HG03575 (cell line): ENCODE measurements around the gene ACAA1.
A peak's percentile ranks its signal among the peaks of the same experiment; 100 is the strongest.
"Not testable (repeated sequence)": the region's sequence is repeated elsewhere in the genome, so short reads cannot be mapped to it uniquely, and the experiment has no call there.

Experiments
- ATAC-seq: cut with Tn5 transposase; IDR thresholded peaks from one replicate; pipeline ENCODE4 v1.9.1; 2021; ENCODE audit not compliant: unreplicated experiment, insufficient number of reproducible peaks, low FRiP score; ENCODE audit errors: extremely low read depth

Gene ACAA1

DNA sequence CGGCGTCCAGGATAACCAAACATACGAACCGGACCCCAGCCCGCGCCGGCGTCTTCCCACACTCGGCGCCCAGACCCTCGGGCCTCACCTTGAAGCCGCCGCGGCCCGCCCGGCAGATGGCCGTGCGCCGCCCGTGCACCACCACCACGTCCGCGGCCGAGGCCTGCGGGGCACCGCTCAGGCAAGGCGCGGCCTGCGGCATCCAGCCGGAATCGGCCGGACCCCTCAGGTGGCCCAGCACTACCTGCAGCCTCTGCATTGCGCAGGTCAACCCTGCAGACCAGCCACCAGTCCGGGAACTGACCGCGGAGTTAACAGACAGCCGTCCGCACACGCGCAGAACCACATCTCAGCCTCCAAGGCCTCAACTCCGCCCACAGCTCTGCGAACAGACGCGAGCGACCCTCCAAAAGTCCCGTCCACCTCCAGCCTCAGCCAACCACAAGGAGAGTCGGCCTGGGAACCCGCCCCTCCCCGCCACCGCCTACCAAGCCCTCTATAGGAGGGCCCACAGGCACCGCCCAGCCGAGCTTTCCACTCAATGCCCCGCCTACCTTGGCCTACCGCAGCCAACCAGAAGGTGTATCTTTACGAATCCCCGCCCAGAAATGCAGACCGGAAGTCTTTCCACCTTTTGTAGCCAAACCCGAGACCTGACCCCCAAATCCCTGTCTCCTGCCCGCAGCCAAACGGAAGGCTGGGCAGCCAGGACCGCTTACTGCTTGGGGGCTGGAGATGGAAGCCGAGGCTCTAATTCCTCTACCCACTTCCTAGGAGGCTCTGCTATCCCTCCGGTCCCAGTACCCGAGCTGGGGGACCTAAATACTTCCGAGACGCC lies at the start of gene ACAA1:
ACAA1 (minus strand) TSS at position 351 of the 838 bp plus-strand sequence; CDS start at position 259, 92 bp downstream.
- ATAC-seq = peak; percentile 79

- no peak for ATAC-seq
Observed at GRCh38 chr3:38177181-38177580, 40.3 kb upstream of the ACAA1 start.

DNA sequence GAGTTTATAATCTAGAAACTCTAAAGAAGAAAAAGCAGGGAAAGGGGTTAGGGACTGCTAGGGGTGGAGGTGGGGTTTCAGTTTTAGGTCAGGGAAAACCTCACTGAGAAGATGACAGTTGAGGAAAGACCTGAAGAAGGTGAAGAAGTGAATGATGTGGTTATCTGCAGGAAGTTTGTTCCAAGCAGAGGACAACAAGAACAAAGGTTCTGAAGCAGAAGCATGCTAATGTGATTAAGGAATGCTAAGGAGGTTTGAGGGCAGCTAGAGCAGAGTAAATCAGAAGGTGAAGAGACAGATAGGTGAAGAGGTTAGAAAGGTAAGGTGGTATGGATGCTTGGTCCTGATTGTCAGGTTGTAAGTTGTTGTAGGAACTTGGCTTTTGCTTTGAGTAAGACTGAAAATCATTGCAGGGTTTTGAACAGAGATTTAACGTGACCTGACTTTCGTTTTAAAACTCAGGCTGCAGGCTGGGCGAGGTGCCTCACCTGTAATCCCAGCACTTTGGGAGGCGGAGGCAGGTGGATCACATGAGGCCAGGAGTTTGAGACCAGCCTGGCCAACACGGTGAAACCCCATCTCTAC lies 37.0 kb upstream of the ACAA1 start:
- no peak for ATAC-seq

DNA sequence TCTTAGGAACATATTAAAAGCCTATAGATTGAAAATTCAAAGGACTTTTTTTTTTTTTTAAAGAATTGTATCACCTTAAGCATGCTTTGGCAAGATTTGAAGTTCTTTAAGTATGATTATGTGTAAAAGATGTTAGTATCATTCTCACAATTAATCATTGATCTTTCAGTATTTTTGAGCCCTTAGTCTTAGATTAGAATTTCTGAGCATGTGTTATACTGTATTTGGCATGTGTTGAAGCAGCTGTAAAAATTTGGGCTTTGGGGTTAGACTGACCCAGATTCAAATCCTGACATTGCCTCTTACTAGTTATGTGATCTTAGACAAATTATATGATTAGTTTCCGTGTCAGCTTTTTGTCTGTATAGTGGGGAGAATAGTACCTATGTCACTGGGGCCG lies 34.7 kb upstream of the ACAA1 start:
- ATAC-seq = no peak

GRCh38 chr3:38170722-38171121 lies 33.8 kb upstream of the ACAA1 start:
- ATAC-seq = no peak

- ATAC-seq = no peak
Observed at GRCh38 chr3:38169027-38169317, 32.0 kb upstream of the ACAA1 start.

- ATAC-seq = no peak
Observed at GRCh38 chr3:38168151-38169026, 31.5 kb upstream of the ACAA1 start.

DNA sequence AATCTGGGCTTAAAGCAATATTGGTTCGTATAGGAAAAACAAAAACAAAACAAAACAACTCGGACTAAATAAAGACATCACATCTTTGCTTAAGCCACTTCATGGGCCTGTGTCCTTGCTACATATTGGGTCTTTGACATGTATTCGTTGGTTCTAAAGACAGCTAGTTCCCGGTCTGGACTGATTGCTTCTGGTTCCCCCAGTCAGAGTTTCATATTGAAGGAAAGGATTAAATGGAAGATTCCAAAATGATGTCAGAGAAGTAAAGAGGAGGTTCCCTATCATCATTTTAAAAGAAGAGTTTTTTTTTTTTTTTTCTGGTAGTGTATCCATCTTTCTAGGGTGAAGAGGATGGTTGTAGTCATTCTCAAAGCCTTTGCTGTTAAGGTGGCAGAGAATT lies 30.7 kb upstream of the ACAA1 start:
- ATAC-seq = no peak

DNA sequence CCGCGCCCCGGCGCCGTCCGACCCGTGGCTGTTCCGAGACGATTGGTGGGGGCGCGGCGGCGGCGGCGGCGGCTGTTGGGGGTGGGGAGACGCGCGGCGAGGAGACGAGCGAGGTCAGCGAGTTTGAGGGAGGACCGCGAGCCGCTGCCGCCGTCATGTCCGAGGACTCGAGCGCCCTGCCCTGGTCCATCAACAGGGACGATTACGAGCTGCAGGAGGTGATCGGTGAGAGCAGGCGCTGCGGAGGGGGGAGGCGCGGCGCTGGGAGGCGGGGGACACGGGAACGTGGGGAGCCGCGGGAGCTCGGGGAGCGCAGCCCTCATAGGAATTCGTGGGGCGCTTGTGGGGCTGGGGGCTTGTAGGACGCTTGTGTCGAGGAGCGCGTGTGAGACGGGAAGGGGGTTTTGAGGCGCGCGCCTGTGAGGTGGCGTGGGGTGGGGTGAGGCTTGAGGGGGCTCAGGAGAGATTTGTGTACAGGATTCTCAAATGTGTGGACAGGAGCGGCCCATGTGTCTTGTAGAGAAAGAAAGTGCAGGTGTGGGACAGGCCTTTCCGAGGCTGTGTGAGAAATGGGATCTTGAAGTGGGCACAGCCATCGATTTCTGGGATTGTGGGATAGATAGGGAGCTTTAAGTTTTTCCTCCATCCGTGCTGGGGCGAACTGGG lies 28.9 kb upstream of the ACAA1 start:
- no peak for ATAC-seq

DNA sequence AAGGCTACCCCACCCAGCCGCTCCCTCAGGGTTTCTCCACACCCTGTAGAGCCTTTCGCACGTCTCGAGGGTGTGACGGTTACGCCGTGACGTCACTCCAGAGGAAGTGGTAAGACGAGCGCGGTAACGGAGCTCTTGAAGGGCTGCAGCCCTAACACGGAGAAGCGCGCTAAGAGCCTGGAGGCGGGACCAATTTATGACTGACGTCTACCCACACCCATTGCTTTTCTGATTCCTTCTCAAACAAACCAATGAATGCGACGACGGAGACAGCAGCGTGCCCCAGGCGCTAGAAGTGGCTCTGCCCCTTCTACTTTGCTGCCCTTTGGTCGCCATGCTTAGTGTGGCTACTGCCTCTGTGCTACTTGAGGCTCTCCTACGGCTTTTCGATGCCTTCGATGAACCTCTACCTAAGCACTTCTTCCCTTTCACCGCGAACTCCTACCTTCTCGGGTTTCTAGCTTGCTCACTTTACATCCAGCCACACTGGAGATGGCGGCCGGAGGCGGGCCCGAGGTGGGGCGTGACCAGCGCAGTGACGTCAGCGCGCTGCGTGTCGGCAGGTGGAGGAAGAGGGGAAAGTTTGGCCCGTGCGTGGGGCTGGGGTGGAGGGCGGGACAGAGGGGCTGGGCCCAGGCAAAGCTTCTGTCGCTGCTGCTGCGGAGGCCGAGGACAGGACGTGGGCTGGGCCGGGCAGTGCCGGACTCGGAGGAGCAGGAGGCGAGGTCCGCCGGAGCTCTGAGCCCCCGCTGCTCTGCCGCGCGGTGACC lies 28.2 kb upstream of the ACAA1 start, which contains the start of gene OXSR1:
OXSR1 (plus strand) TSS at position 586 of the 770 bp plus-strand sequence. CDS start 340 bp downstream, outside the sequence.
- peak; percentile 90 for ATAC-seq

GRCh38 chr3:38164643-38164951 lies 27.7 kb upstream of the ACAA1 start:
- ATAC-seq = no peak

DNA sequence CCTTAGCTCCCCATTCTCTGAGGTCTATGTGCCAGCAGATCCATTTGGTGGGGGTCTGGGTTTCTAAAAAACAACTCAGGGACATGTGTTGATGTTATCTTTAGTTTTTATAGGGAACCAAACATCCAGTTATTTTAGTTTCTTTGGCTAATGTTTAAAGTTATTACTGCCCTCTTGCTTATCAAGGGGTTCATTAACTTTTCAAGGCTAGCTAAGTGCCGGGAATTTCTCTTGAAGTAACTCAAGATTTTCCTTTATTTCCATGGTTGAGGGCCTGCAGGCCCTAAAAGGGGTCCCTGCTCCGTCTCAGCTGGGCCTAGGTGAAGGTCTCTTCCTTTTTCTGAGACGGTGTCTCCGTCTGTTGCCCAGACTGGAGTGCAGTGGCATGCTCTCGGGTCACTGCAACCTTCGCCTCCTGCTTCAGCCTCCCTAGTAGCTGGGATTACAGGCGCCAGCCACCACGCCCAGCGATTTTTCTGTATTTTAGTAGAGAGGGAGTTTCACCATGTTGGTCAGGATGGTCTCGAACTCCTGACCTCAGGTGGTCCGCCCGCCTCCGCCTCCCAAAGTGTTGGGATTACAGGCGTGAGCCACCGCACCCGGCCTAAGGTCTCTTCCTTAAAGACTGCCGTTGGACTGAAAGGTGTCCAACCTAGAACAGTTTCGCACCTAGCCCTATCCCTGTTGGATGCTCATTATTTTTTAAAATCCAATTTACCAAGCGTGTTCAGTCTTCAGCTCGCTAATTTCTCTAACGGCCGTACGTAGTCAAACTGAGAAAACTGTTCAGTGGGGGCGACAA lies 27.1 kb upstream of the ACAA1 start:
- ATAC-seq = no peak

DNA sequence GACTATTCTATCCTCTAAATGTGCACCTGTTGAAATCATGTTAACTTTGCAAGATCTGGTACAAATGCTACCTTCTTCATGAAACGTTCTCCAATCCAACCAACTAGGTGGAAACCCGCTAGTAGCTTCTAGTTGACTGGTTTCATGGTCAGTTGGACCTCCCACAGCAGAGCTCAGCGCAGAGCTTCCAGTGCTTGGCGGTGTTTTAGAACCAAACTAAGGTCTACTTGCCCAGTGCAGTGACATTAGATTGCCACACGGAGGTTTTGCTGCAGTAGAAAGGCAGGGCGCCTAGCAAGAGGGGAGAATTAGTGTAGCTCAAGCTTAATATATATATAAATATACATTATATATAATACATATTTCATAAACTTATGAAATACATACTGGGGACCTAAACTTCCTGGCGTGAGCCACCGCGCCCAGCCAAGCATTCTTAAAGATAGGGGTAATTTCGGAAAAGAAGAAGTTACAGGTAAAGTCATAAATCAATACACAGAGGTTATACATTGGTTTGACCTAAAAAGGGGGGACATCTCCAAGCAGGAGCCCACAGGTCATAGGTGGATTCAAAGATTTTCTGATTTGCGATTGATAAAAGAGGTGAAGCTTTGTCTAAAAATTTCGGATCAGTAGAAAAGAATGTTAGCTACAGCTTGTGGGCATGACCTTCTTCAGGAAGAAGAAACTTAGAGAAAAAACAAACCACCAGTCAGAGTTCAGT lies 26.4 kb upstream of the ACAA1 start:
- ATAC-seq = no peak

DNA sequence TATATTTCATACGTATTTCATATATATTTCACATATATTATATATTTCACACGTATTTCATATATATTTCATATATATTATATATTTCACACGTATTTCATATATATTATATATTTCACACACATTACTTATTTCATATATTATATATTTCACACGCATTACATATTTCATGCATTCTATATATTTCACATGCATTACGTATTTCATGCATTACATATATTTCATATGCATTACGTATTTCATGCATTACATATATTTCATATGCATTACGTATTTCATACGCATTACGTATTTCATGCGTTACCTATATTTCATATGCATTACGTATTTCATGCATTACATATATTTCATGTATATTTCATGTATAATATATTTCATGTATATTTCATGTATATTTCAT lies 23.8 kb upstream of the ACAA1 start:
- not testable (repeated sequence) for ATAC-seq

GRCh38 chr3:38158472-38158871 lies 21.5 kb upstream of the ACAA1 start:
- ATAC-seq = no peak

GRCh38 chr3:38157595-38157994 lies 20.7 kb upstream of the ACAA1 start:
- no peak for ATAC-seq

GRCh38 chr3:38157117-38157516 lies 20.2 kb upstream of the ACAA1 start:
- no peak for ATAC-seq
